Gastroesophageal sphincter (tissue), 3 donors: ENCODE data around the gene RRAGC.

Experiments
- CTCF ChIP-seq, 4 experiments: fragments of 200-600 bp in 2 of 4; fragments of 450-650 bp in 2 of 4; sonication (generic) in 1 of 4; IDR thresholded peaks; one replicate each; pipeline ENCODE4 v1.5.1; 2017 to 2019; ENCODE audit warnings: antibody characterized with exemption in 4 of 4, mild to moderate bottlenecking in 2 of 4, moderate library complexity in 2 of 4
- POLR2A ChIP-seq, 2 donors: fragments of 450-650 bp; IDR thresholded peaks; one replicate each; pipeline ENCODE4 v1.6.1; 2017; ENCODE audit warnings: antibody characterized with exemption in 2 of 2, mild to moderate bottlenecking in 2 of 2, moderate library complexity in 1 of 2
- POLR2AphosphoS5 ChIP-seq: sonication (generic); formaldehyde crosslinking; IDR thresholded peaks from one replicate; pipeline ENCODE4 v1.6.1; 2017; ENCODE audit warnings: antibody characterized with exemption

- no peak for TF ChIP-seq POLR2A (IDR thresholded peaks at IDR 0.05)
- TF ChIP-seq POLR2AphosphoS5: no peak
- no peak for TF ChIP-seq CTCF (IDR thresholded peaks at IDR 0.05)
Observed at GRCh38 chr1:38860454-38860795, 853 bp upstream of the RRAGC start.
